Endodermal cell (in vitro differentiated cells): ENCODE measurements around the gene CPB1. TPM values are rescaled to one million over a fixed set of nuclear protein-coding genes. Genes with fewer than 3 reads are reported as not detected.

Source experiments
- DNase-seq: peaks from one replicate; pipeline ENCODE4 v3.0.0-alpha.2; 2017
- H3K27ac ChIP-seq: 2 replicates; pipeline ENCODE4 v1.5.1; 2013; ENCODE audit warnings: mild to moderate bottlenecking, low read depth, low read length, moderate library complexity
- H3K27me3 ChIP-seq: 2 replicates; pipeline ENCODE4 v1.6.1; 2013; ENCODE audit warnings: mild to moderate bottlenecking, low read length, moderate library complexity; ENCODE audit not compliant: insufficient read depth, control insufficient read depth, poor library complexity, severe bottlenecking
- H3K36me3 ChIP-seq: 2 replicates; pipeline ENCODE4 v1.7.0; 2013; ENCODE audit warnings: mild to moderate bottlenecking, low read length, moderate library complexity; ENCODE audit not compliant: control insufficient read depth, insufficient read depth
- H3K4me1 ChIP-seq: one replicate; pipeline ENCODE4 v1.7.0; 2013; ENCODE audit warnings: low read length; ENCODE audit not compliant: control insufficient read depth, insufficient read depth
- H3K4me3 ChIP-seq: 2 replicates; pipeline ENCODE4 v1.5.1; 2013; ENCODE audit warnings: mild to moderate bottlenecking, low read length, moderate library complexity
- H3K9ac ChIP-seq: 2 replicates; pipeline ENCODE4 v1.6.1; 2013; ENCODE audit warnings: mild to moderate bottlenecking, low read length, moderate library complexity; ENCODE audit not compliant: poor library complexity, severe bottlenecking; ENCODE audit errors: extremely low read depth
- H3K9me3 ChIP-seq: 2 replicates; pipeline ENCODE4 v1.6.1; 2013; ENCODE audit warnings: mild to moderate bottlenecking, low read length, moderate library complexity; ENCODE audit not compliant: control insufficient read depth
- H3K27ac Mint-ChIP-seq: 2 replicates; pipeline ENCODE4 v1.8.0; 2020; ENCODE audit warnings: mixed read lengths
- H3K27me3 Mint-ChIP-seq: 2 replicates; pipeline ENCODE4 v1.8.0; 2021; ENCODE audit warnings: mild to moderate bottlenecking, mixed read lengths; ENCODE audit not compliant: insufficient read depth
- H3K36me3 Mint-ChIP-seq: 2 replicates; pipeline ENCODE4 v1.8.0; 2020; ENCODE audit warnings: low read depth, mixed read lengths
- H3K4me1 Mint-ChIP-seq: 2 replicates; pipeline ENCODE4 v1.8.0; 2020; ENCODE audit warnings: mixed read lengths
- H3K4me3 Mint-ChIP-seq: 2 replicates; pipeline ENCODE4 v1.8.0; 2020; ENCODE audit warnings: mild to moderate bottlenecking, moderate library complexity, mixed read lengths
- H3K9me3 Mint-ChIP-seq: 2 replicates; pipeline ENCODE4 v1.8.0; 2020; ENCODE audit warnings: mild to moderate bottlenecking, mixed read lengths
- WGBS, 2 experiments: methylation state at CpG; one replicate each; pipeline versions ENCODE4 v1.1.5 to v1.1.7; 2013; ENCODE audit warnings: missing lambda C conversion rate in 2 of 2, mixed read lengths in 1 of 2; ENCODE audit not compliant: insufficient coverage in 1 of 2, insufficient read length in 1 of 2; 5-methylcytosine and 5-hydroxymethylcytosine counted together
- total RNA-seq, 2 donors: library from RNA; stranded (reverse); fragmentation: NEBNext Ultra II Directional in 1 of 2; extraction: Animal tissue kit (Norgen Biotek cat#: 25700) in 1 of 2; gene quantifications; 2 replicates in 1 of 2; 3 replicates in 1 of 2; pipeline ENCODE4 v1.2.1, GENCODE V29; 2021
- TF ChIP-seq, protein P1 (sequence below): fragments of 200-600 bp; sonication (generic); conservative IDR thresholded peaks from 2 replicates; pipeline ENCODE4 v1.5.0; 2021; ENCODE audit warnings: antibody characterized with exemption, mild to moderate bottlenecking

The CPB1 gene
- total RNA-seq, 2 donors from 2014 or later = 0.51 TPM; not detected in 1

DNA sequence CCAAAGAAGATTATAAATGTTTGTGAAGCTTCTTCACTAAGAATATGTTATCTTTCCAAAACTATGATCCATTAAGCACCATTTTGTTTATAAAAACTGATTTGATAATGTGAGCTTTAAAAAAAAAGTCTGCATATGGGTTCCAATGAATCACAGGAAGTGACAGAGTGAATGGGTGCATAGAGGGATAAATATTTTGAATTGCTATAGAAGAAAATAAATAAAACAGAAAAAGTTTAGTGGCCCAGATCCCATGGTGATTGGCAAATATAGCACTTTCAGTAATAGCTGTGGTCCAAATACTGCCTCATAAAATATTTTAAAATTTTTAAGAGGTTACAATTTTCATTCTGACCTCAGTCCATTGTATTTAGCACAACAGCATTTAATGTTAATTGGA, 56.6 kb downstream of the CPB1 start:
- Histone ChIP-seq H3K4me3 (no peak overlapping the region), H3K4me1 (no peaks in the 10 kb centered on the region), H3K36me3 (no peaks in the 10 kb centered on the region), H3K27ac (no peak overlapping the region), H3K9me3 (no peaks in the 10 kb centered on the region), H3K9ac (no peak overlapping the region), H3K27me3 (no peaks in the 10 kb centered on the region)
- no peaks in the 10 kb centered on the region for H3K4me1 Mint-ChIP-seq
- H3K36me3 Mint-ChIP-seq = no peaks in the 10 kb centered on the region
- H3K9me3 Mint-ChIP-seq = no peaks in the 10 kb centered on the region
- H3K27me3 Mint-ChIP-seq = no peaks in the 10 kb centered on the region
- no peak overlapping the region for H3K27ac Mint-ChIP-seq
- no peak for DNase-seq
- TF ChIP-seq, protein P1, sequence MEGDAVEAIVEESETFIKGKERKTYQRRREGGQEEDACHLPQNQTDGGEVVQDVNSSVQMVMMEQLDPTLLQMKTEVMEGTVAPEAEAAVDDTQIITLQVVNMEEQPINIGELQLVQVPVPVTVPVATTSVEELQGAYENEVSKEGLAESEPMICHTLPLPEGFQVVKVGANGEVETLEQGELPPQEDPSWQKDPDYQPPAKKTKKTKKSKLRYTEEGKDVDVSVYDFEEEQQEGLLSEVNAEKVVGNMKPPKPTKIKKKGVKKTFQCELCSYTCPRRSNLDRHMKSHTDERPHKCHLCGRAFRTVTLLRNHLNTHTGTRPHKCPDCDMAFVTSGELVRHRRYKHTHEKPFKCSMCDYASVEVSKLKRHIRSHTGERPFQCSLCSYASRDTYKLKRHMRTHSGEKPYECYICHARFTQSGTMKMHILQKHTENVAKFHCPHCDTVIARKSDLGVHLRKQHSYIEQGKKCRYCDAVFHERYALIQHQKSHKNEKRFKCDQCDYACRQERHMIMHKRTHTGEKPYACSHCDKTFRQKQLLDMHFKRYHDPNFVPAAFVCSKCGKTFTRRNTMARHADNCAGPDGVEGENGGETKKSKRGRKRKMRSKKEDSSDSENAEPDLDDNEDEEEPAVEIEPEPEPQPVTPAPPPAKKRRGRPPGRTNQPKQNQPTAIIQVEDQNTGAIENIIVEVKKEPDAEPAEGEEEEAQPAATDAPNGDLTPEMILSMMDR = no peak
- no peak overlapping the region for H3K4me3 Mint-ChIP-seq

DNA sequence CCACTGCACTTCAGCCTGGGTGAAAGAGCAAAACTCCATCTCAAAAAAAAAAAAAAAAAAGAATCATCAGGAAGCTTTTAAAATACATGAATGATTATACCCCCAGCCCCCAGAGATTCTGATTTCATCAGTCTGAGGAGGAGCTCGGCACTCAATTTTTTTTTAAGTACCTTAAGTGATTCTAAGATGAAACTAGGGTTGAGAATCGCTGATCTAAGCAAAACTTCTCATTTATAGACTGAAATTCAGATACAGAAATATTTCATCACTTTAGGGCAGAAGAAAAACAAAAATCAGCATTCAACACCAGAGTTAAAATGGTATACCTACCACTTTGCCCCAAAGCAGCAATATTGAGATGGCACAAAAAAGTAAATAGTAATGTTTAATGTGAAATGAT, 62.2 kb downstream of the CPB1 start:
- no peak for DNase-seq
- Histone ChIP-seq H3K27me3 (no peaks in the 10 kb centered on the region), H3K4me1 (no peaks in the 10 kb centered on the region), H3K9ac (no peak overlapping the region), H3K27ac (no peak overlapping the region), H3K36me3 (no peaks in the 10 kb centered on the region), H3K9me3 (no peaks in the 10 kb centered on the region), H3K4me3 (no peak overlapping the region)
- H3K4me1 Mint-ChIP-seq = no peaks in the 10 kb centered on the region
- TF ChIP-seq, protein P1 = no peak
- no peak overlapping the region for H3K4me3 Mint-ChIP-seq
- no peaks in the 10 kb centered on the region for H3K9me3 Mint-ChIP-seq
- 87% methylated on average over 2 of the region's 2 CpGs; no CpG with 5 or more reads in 1 of the 2 experiments for WGBS, 2 experiments
- no peaks in the 10 kb centered on the region for H3K36me3 Mint-ChIP-seq
- H3K27me3 Mint-ChIP-seq = no peaks in the 10 kb centered on the region
- no peak overlapping the region for H3K27ac Mint-ChIP-seq

DNA sequence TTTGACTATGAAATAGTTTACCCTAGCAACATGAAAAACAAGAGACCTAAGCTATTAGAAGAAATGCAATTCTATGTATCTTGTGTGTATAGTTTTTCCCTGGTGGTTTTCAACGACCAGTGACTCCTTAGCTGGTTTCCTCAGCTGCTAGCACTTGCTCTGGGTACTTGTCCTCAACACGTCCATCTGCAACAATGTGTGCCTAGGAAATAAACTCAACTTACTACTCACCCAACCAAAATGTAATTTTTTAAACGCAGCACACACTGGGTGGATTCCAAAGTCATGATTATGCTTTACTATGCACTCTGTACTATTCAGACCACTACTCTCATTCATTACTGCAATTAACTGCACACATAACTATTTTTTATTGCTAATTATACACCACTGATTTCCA, 68.5 kb downstream of the CPB1 start:
- H3K9me3 ChIP-seq = no peaks in the 10 kb centered on the region
- H3K27ac ChIP-seq = no peak overlapping the region
- H3K4me1 ChIP-seq = no peaks in the 10 kb centered on the region
- no peaks in the 10 kb centered on the region for H3K36me3 ChIP-seq
- Mint-ChIP-seq H3K27ac (no peak overlapping the region), H3K36me3 (no peaks in the 10 kb centered on the region), H3K4me3 (no peak overlapping the region), H3K9me3 (no peaks in the 10 kb centered on the region), H3K27me3 (no peaks in the 10 kb centered on the region), H3K4me1 (no peaks in the 10 kb centered on the region)
- DNase-seq = no peak
- 79 to 80% methylated on average over 2 to 3 of the region's 3 CpGs for WGBS, 2 experiments
- H3K27me3 ChIP-seq = no peaks in the 10 kb centered on the region
- no peak overlapping the region for H3K4me3 ChIP-seq
- H3K9ac ChIP-seq = no peak overlapping the region
- TF ChIP-seq, protein P1 = no peak
